ENCODE measurements around the gene UCKL1.
A peak's percentile ranks its signal among the peaks of the same experiment; 100 is the strongest.

UCKL1 gene

GRCh38 chr20:63955827-63956663, at the start of gene UCKL1:
Gene UCKL1 (minus strand): TSS chr20:63956416. CDS start chr20:63956372, 44 bp downstream.
- Histone ChIP-seq H3K4me3 (ENCODE audit: low read depth, low read length) (peak within 1 kb of the TSS; percentile 63), H3K36me3 (peaks cover 2% of the 10 kb centered on the region), H3K27me3 (ENCODE audit: insufficient read depth, low read depth, severe bottlenecking) (no peaks in the 10 kb centered on the region), H3K9me3 (ENCODE audit: severe bottlenecking) (no peaks in the 10 kb centered on the region), H3K27ac (peak within 1 kb of the TSS; percentile 89)
- TF ChIP-seq, protein P1, sequence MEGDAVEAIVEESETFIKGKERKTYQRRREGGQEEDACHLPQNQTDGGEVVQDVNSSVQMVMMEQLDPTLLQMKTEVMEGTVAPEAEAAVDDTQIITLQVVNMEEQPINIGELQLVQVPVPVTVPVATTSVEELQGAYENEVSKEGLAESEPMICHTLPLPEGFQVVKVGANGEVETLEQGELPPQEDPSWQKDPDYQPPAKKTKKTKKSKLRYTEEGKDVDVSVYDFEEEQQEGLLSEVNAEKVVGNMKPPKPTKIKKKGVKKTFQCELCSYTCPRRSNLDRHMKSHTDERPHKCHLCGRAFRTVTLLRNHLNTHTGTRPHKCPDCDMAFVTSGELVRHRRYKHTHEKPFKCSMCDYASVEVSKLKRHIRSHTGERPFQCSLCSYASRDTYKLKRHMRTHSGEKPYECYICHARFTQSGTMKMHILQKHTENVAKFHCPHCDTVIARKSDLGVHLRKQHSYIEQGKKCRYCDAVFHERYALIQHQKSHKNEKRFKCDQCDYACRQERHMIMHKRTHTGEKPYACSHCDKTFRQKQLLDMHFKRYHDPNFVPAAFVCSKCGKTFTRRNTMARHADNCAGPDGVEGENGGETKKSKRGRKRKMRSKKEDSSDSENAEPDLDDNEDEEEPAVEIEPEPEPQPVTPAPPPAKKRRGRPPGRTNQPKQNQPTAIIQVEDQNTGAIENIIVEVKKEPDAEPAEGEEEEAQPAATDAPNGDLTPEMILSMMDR (IDR thresholded peaks at IDR 0.05; ENCODE audit: low read depth, low read length) = no peak
- DNase-seq = peak; percentile 76

GRCh38 chr20:64005394-64005793, 49.2 kb upstream of the UCKL1 start:
- TF ChIP-seq, protein P1 (IDR thresholded peaks at IDR 0.05; ENCODE audit: low read depth, low read length) = no peak
- Histone ChIP-seq H3K27me3 (ENCODE audit: insufficient read depth, low read depth, severe bottlenecking) (no peaks in the 10 kb centered on the region), H3K4me3 (ENCODE audit: low read depth, low read length) (no peak overlapping the region), H3K36me3 (peaks cover 5% of the 10 kb centered on the region), H3K27ac (no peak overlapping the region), H3K9me3 (ENCODE audit: severe bottlenecking) (no peaks in the 10 kb centered on the region)
- no peak for DNase-seq

DNA sequence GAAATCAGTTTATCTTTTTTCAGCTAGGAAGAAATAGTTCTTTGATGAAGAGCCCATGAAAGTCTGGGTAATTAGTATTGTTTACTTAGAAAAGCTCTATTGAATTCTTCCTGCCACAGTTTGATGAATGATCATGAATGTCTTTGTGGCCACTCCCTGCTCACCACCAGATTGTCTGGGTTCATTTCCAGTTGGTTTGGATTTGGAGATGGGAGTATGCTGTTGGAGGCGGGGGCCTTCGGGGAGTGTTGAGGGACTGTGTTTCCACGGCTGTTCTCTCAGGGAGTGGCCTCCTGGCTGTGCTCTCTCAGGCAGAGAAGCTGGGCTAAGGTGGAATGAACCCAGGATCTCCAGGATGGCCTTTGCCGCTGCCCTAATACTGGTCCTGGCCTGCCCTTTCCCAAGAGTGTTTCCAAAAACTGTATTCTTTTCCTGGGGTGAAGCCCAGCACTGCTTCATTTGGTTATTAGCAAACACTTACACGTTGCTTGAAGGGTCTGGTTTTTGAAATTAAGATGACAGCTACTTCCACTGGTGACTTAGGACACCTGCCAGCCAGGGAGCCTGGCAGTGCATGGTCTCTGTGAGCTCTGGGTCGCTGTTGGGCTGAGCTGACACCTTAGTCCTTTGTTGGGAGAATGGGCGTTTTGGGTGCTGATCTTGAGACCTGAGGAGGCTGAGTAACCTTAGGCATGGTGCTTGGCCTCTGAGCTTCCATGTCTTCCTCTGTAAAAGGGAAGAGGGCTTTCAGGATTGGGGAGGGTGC, 47.9 kb upstream of the UCKL1 start:
- Histone ChIP-seq H3K4me3 (ENCODE audit: low read depth, low read length) (no peak overlapping the region), H3K27me3 (ENCODE audit: insufficient read depth, low read depth, severe bottlenecking) (no peaks in the 10 kb centered on the region), H3K27ac (no peak overlapping the region), H3K9me3 (ENCODE audit: severe bottlenecking) (no peaks in the 10 kb centered on the region), H3K36me3 (peaks cover 9% of the 10 kb centered on the region; the same call in 1 of the 2 replicates)
- no peak for DNase-seq
- TF ChIP-seq, protein P1 (IDR thresholded peaks at IDR 0.05; ENCODE audit: low read depth, low read length) = no peak

- no peaks in the 10 kb centered on the region for H3K27me3 ChIP-seq (ENCODE audit: insufficient read depth, low read depth, severe bottlenecking)
- H3K36me3 ChIP-seq = peaks cover 9% of the 10 kb centered on the region
- no peaks in the 10 kb centered on the region for H3K9me3 ChIP-seq (ENCODE audit: severe bottlenecking)
- no peak overlapping the region for H3K27ac ChIP-seq
- TF ChIP-seq, protein P1 (IDR thresholded peaks at IDR 0.05; ENCODE audit: low read depth, low read length) = no peak
- H3K4me3 ChIP-seq (ENCODE audit: low read depth, low read length) = no peak overlapping the region
- no peak for DNase-seq
Observed at GRCh38 chr20:64001607-64002011, 45.4 kb upstream of the UCKL1 start.

GRCh38 chr20:64000906-64001305, 44.7 kb upstream of the UCKL1 start:
- H3K27me3 ChIP-seq (ENCODE audit: insufficient read depth, low read depth, severe bottlenecking) = no peaks in the 10 kb centered on the region
- H3K36me3 ChIP-seq = peaks cover 11% of the 10 kb centered on the region
- no peak overlapping the region for H3K27ac ChIP-seq
- TF ChIP-seq, protein P1 (IDR thresholded peaks at IDR 0.05; ENCODE audit: low read depth, low read length) = no peak
- H3K4me3 ChIP-seq (ENCODE audit: low read depth, low read length) = no peak overlapping the region
- DNase-seq = no peak
- no peaks in the 10 kb centered on the region for H3K9me3 ChIP-seq (ENCODE audit: severe bottlenecking)
